Hematopoietic multipotent progenitor cell treated with erythropoietin and hydrocortisone succinate and interleukin-3 and kit ligand, for 17 days (in vitro differentiated cells): Measurements from ENCODE around the gene LRRC75B.
"Not testable (repeated sequence)": the region's sequence is repeated elsewhere in the genome, so short reads cannot be mapped to it uniquely, and the experiment has no call there.

Experiments
- DNase-seq: peaks from one replicate; pipeline ENCODE4 v3.0.0-alpha.2; 2015; ENCODE audit warnings: low spot score

Gene LRRC75B

GRCh38 chr22:24553597-24554312 lies 39.1 kb downstream of the LRRC75B start:
- peak; percentile 88 for DNase-seq

GRCh38 chr22:24552503-24553286 lies 40.2 kb downstream of the LRRC75B start:
- DNase-seq, result not testable (repeated sequence)

GRCh38 chr22:24550902-24551435 lies 41.9 kb downstream of the LRRC75B start:
- DNase-seq, result no peak

GRCh38 chr22:24550028-24550901 lies 42.6 kb downstream of the LRRC75B start:
- no peak for DNase-seq

GRCh38 chr22:24548812-24549211 lies 44.1 kb downstream of the LRRC75B start:
- no peak for DNase-seq

- DNase-seq, result no peak
Observed at GRCh38 chr22:24543679-24544243, 49.1 kb downstream of the LRRC75B start.

GRCh38 chr22:24543185-24543601 lies 49.7 kb downstream of the LRRC75B start:
- no peak for DNase-seq

GRCh38 chr22:24542641-24543040 lies 50.2 kb downstream of the LRRC75B start:
- no peak for DNase-seq

GRCh38 chr22:24541681-24542515 lies 51.0 kb downstream of the LRRC75B start:
- no peak for DNase-seq

- no peak for DNase-seq
Observed at GRCh38 chr22:24540470-24540869, 52.4 kb downstream of the LRRC75B start.

GRCh38 chr22:24536089-24536488 lies 56.8 kb downstream of the LRRC75B start:
- DNase-seq, result no peak
